Measurements from ENCODE around the gene TTC4.

The TTC4 gene

GRCh38 chr1:54697896-54698295, 17.8 kb upstream of the TTC4 start:
- DNase-seq (ENCODE audit: low read depth, low spot score): no peak
- no peaks in the 10 kb centered on the region for H3K9me3 ChIP-seq (ENCODE audit: low read depth, low read length)
- no peak overlapping the region for H3K4me3 ChIP-seq
- TF ChIP-seq EZH2 (IDR thresholded peaks at IDR 0.05): no peak
- no peak for TF ChIP-seq FOXP2 (optimal IDR thresholded peaks at IDR 0.05; ENCODE audit: control extremely low read depth, extremely low read length, insufficient read depth)
- no peak for TF ChIP-seq POLR2AphosphoS5 (IDR thresholded peaks at IDR 0.05; ENCODE audit: borderline replicate concordance, low read depth, low read length)
- H3K27ac ChIP-seq: no peak overlapping the region
- H3K36me3 ChIP-seq (ENCODE audit: insufficient read depth, low read length): no peaks in the 10 kb centered on the region
- no peak overlapping the region for H3K9ac ChIP-seq (ENCODE audit: insufficient read length)

DNA sequence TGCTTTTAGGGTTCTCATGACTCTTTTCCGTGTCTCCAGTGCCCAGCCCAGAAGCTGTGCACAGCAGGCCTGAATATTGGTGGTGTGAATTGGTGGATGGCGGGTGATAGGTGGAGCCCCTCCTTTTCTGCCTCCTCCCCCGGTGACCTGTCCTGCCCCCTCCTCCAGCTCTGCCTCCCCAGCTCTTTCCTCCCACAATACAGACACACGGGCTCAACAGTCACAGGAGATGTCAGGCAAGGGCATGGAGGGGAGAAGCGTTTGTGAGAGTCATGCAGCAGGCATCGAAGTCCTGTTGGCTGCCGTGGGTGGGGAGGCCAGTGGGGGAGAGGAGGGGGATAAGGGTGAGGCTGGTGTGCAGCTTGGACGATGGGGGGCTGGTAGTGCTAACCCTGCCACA, 17.3 kb upstream of the TTC4 start:
- no peaks in the 10 kb centered on the region for H3K9me3 ChIP-seq (ENCODE audit: low read depth, low read length)

GRCh38 chr1:54699936-54700525, 15.6 kb upstream of the TTC4 start:
- H3K36me3 ChIP-seq (ENCODE audit: insufficient read depth, low read length): no peaks in the 10 kb centered on the region
- no peak overlapping the region for H3K27ac ChIP-seq
- no peak for DNase-seq (ENCODE audit: low read depth, low spot score)
- no peak overlapping the region for H3K9ac ChIP-seq (ENCODE audit: insufficient read length)
- no peak for TF ChIP-seq POLR2AphosphoS5 (IDR thresholded peaks at IDR 0.05; ENCODE audit: borderline replicate concordance, low read depth, low read length)
- no peak for TF ChIP-seq EZH2 (IDR thresholded peaks at IDR 0.05)
- no peak for TF ChIP-seq FOXP2 (optimal IDR thresholded peaks at IDR 0.05; ENCODE audit: control extremely low read depth, extremely low read length, insufficient read depth)
- no peak overlapping the region for H3K4me3 ChIP-seq
- no peaks in the 10 kb centered on the region for H3K9me3 ChIP-seq (ENCODE audit: low read depth, low read length)

More for the DNA sequence above, 17.3 kb upstream of the TTC4 start:
- TF ChIP-seq FOXP2 (optimal IDR thresholded peaks at IDR 0.05; ENCODE audit: control extremely low read depth, extremely low read length, insufficient read depth): no peak
- TF ChIP-seq EZH2 (IDR thresholded peaks at IDR 0.05): no peak
- no peak for DNase-seq (ENCODE audit: low read depth, low spot score)
- H3K4me3 ChIP-seq: no peak overlapping the region
- no peak overlapping the region for H3K9ac ChIP-seq (ENCODE audit: insufficient read length)
- no peak overlapping the region for H3K27ac ChIP-seq
- H3K36me3 ChIP-seq (ENCODE audit: insufficient read depth, low read length): no peaks in the 10 kb centered on the region

- Histone ChIP-seq H3K4me3 (no peak overlapping the region), H3K9me3 (ENCODE audit: low read depth, low read length) (no peaks in the 10 kb centered on the region), H3K36me3 (ENCODE audit: insufficient read depth, low read length) (no peaks in the 10 kb centered on the region), H3K27ac (no peak overlapping the region), H3K9ac (ENCODE audit: insufficient read length) (no peak overlapping the region)
- TF ChIP-seq POLR2AphosphoS5 (IDR thresholded peaks at IDR 0.05; ENCODE audit: borderline replicate concordance, low read depth, low read length) (no peak), EZH2 (IDR thresholded peaks at IDR 0.05) (no peak), FOXP2 (optimal IDR thresholded peaks at IDR 0.05; ENCODE audit: control extremely low read depth, extremely low read length, insufficient read depth) (no peak)
- DNase-seq (ENCODE audit: low read depth, low spot score): no peak
Measured at GRCh38 chr1:54701066-54701465, 14.6 kb upstream of the TTC4 start.

- no peak for TF ChIP-seq FOXP2 (optimal IDR thresholded peaks at IDR 0.05; ENCODE audit: control extremely low read depth, extremely low read length, insufficient read depth)
- H3K36me3 ChIP-seq (ENCODE audit: insufficient read depth, low read length): no peaks in the 10 kb centered on the region
- H3K9ac ChIP-seq (ENCODE audit: insufficient read length): no peak overlapping the region
- H3K9me3 ChIP-seq (ENCODE audit: low read depth, low read length): no peaks in the 10 kb centered on the region
- no peak for DNase-seq (ENCODE audit: low read depth, low spot score)
- no peak overlapping the region for H3K27ac ChIP-seq
- no peak overlapping the region for H3K4me3 ChIP-seq
Measured at GRCh38 chr1:54701996-54702395, 13.7 kb upstream of the TTC4 start.

GRCh38 chr1:54703471-54703870, 12.2 kb upstream of the TTC4 start:
- no peak overlapping the region for H3K4me3 ChIP-seq
- H3K9ac ChIP-seq (ENCODE audit: insufficient read length): no peak overlapping the region
- H3K36me3 ChIP-seq (ENCODE audit: insufficient read depth, low read length): no peaks in the 10 kb centered on the region
- no peak for DNase-seq (ENCODE audit: low read depth, low spot score)
- no peaks in the 10 kb centered on the region for H3K9me3 ChIP-seq (ENCODE audit: low read depth, low read length)
- no peak for TF ChIP-seq POLR2AphosphoS5 (IDR thresholded peaks at IDR 0.05; ENCODE audit: borderline replicate concordance, low read depth, low read length)
- no peak for TF ChIP-seq FOXP2 (optimal IDR thresholded peaks at IDR 0.05; ENCODE audit: control extremely low read depth, extremely low read length, insufficient read depth)
- no peak for TF ChIP-seq EZH2 (IDR thresholded peaks at IDR 0.05)
- no peak overlapping the region for H3K27ac ChIP-seq

GRCh38 chr1:54705153-54705552, 10.5 kb upstream of the TTC4 start:
- DNase-seq (ENCODE audit: low read depth, low spot score): no peak
- Histone ChIP-seq H3K36me3 (ENCODE audit: insufficient read depth, low read length) (no peaks in the 10 kb centered on the region), H3K27ac (no peak overlapping the region), H3K9me3 (ENCODE audit: low read depth, low read length) (no peaks in the 10 kb centered on the region), H3K4me3 (no peak overlapping the region), H3K9ac (ENCODE audit: insufficient read length) (no peak overlapping the region)
- TF ChIP-seq EZH2 (IDR thresholded peaks at IDR 0.05): no peak
- TF ChIP-seq FOXP2 (optimal IDR thresholded peaks at IDR 0.05; ENCODE audit: control extremely low read depth, extremely low read length, insufficient read depth): no peak
- no peak for TF ChIP-seq POLR2AphosphoS5 (IDR thresholded peaks at IDR 0.05; ENCODE audit: borderline replicate concordance, low read depth, low read length)

- no peak for TF ChIP-seq FOXP2 (optimal IDR thresholded peaks at IDR 0.05; ENCODE audit: control extremely low read depth, extremely low read length, insufficient read depth)
- Histone ChIP-seq H3K4me3 (no peak overlapping the region), H3K36me3 (ENCODE audit: insufficient read depth, low read length) (no peaks in the 10 kb centered on the region)
Measured at GRCh38 chr1:54706419-54706818, 9.2 kb upstream of the TTC4 start.

GRCh38 chr1:54708385-54708784, 7.3 kb upstream of the TTC4 start:
- no peaks in the 10 kb centered on the region for H3K9me3 ChIP-seq (ENCODE audit: low read depth, low read length)
- TF ChIP-seq POLR2AphosphoS5 (IDR thresholded peaks at IDR 0.05; ENCODE audit: borderline replicate concordance, low read depth, low read length) (no peak), FOXP2 (optimal IDR thresholded peaks at IDR 0.05; ENCODE audit: control extremely low read depth, extremely low read length, insufficient read depth) (no peak), EZH2 (IDR thresholded peaks at IDR 0.05) (no peak)
- no peak overlapping the region for H3K4me3 ChIP-seq
- no peak for DNase-seq (ENCODE audit: low read depth, low spot score)
- no peak overlapping the region for H3K27ac ChIP-seq
- H3K9ac ChIP-seq (ENCODE audit: insufficient read length): no peak overlapping the region
- no peaks in the 10 kb centered on the region for H3K36me3 ChIP-seq (ENCODE audit: insufficient read depth, low read length)

More at GRCh38 chr1:54706419-54706818, 9.2 kb upstream of the TTC4 start:
- Histone ChIP-seq H3K27ac (no peak overlapping the region), H3K9me3 (ENCODE audit: low read depth, low read length) (no peaks in the 10 kb centered on the region), H3K9ac (ENCODE audit: insufficient read length) (no peak overlapping the region)
- DNase-seq (ENCODE audit: low read depth, low spot score): no peak
